Kasumi-1 (cell line): ENCODE results near the gene SCRN1.

Source experiments
- DNase-seq, 2 experiments: peaks; one replicate each; lab custom pipeline; 2025; lab: John Stamatoyannopoulos, UW

The SCRN1 gene

GRCh38 chr7:29989257-29989995 is at the start of gene SCRN1:
TSS of gene SCRN1 (minus strand) at chr7:29989801. CDS start at chr7:29969067, 20,734 bp downstream.
- no peak for DNase-seq

GRCh38 chr7:30038196-30038980 is 48.8 kb upstream of the SCRN1 start:
- no peak for DNase-seq

DNA sequence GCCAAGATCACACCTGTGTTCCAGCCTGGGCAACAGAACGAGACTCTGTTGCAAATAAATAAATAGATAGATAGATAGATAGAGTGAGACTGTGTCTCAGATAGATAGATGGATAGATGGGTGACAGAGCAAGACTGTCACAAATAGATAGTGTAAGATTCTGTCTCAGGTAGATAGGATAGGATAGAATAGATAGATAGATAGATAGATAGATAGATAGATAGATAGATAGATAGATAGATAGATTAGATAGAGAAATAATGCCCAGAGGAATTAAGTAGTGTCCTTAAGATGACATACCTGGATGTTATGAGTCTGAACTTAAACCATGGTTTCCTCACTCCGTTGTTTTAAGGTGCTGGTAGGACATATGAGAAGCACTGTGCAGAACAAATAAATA is 46.6 kb upstream of the SCRN1 start:
- DNase-seq: no peak

DNA sequence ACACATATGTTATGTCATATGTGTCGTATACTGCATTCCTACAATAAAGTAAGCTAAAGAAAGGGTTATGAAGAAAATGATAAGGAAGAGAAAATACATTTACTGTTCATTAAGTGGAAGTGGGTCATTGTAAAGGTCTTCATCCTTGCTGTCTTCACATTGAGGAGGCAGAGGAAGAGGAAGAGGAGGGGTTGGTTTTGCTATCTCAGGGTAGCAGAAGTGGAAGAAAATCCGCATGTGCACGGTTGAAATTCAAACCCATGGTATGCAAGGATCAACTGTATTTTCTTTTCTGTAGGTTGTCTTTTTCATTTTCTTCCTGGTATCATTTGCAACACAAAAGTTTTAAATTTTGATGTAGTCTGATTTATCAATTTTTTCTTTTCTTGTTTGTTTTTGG is 44.9 kb upstream of the SCRN1 start:
- no peak for DNase-seq

GRCh38 chr7:30032310-30033125 is 42.9 kb upstream of the SCRN1 start:
- no peak for DNase-seq

GRCh38 chr7:30029696-30030095 is 40.1 kb upstream of the SCRN1 start:
- DNase-seq: peak; percentile 22 to 24

- DNase-seq: peak; percentile 50 to 76
These were observed 39.4 kb upstream of the SCRN1 start for GRCh38 chr7:30028749-30029635.

- peak; percentile 93 for DNase-seq
These were observed 38.7 kb upstream of the SCRN1 start, which contains the start of gene PLEKHA8 for GRCh38 chr7:30028216-30028748. TSS of gene PLEKHA8 (plus strand) at chr7:30028412. CDS start at chr7:30028763, 351 bp downstream.

DNA sequence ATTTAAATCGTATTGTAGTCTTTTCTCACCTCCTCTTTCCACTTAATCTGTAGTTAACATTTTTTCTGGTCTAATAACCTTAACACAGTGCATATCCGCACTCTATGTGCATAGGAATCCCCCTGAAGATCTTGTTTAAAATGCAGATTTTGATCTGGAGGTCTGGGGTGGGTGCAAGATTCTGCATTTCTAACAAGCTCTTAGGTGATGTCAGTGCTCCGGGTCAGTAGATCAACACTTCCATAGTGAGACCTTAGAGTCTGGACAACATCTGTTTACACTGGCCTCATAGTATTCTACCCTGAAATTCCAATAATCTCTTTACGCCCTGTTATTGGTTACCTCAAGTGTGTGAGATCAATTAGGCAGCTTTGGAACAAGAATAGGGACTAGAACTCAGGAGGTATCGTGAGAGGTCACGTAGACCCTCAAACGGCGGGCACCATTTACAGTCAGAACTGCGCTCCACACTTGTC is 38.2 kb upstream of the SCRN1 start:
- DNase-seq: no peak

- peak; percentile 71 to 83 for DNase-seq
These were observed 37.5 kb upstream of the SCRN1 start for GRCh38 chr7:30027065-30027456.

GRCh38 chr7:30026229-30027064 is 36.8 kb upstream of the SCRN1 start, which contains the start of gene FKBP14:
TSS of gene FKBP14 (minus strand) at chr7:30026702. CDS start at chr7:30026508, 194 bp downstream.
- DNase-seq: peak; percentile 100

DNA sequence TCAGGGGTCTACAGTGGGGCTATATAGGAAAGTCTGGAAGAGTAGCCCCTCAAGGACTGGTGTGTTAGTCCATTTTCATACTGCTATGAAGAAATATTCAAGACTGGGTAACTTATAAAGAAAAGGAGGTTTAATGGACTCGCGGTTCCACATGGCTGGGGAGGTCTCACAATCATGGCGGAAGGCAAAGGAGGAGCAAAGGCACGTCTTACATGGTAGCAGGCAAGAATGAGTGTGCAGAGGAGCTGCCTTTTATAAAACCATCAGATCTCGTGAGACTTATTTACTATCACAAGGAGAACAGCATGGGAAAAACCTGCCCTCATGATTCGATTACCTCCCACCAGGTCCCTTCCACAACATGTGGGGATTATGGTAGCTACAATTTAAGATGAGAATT is 33.9 kb upstream of the SCRN1 start:
- DNase-seq: no peak

- DNase-seq: no peak
These were observed 33.4 kb upstream of the SCRN1 start for GRCh38 chr7:30022991-30023390.

DNA sequence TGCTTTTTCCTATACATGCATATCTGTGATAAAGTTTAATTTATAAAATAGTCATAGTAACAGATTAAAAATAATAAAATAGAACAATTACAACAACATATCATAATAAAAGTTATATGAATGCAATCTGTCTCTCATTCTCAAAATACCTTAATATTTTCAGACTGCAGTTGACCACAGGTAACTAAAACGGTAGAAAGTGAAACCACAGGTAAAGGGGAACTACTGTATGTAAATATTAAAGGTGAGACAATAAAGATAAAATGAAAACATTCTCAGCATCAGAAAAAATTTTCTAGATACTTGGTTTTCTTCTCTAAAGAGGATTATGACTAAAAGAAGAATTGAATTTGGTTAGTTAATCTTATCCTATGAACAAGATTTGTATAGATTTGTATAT is 30.9 kb upstream of the SCRN1 start:
- DNase-seq: no peak

- no peak for DNase-seq
These were observed 30.4 kb upstream of the SCRN1 start for GRCh38 chr7:30019960-30020359.

DNA sequence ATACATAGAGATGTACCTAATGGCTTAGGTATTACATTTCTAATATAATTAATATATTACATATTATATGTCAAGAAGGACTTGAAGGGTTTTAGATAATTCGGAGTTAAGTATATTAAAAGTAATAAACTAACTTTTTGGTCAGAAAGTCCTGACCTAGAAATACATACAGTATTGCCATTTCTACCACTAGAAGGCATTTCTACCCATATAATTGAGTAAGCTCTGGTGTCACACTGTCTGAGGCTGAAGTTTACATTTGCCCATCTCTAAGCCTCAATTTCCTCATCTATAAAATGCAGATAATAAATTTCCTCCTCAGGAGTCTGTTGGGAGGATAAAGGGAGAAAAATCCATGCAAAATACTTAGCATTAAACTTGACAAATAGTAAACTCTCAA is 29.8 kb upstream of the SCRN1 start:
- DNase-seq: peak in 1 of 2 experiments; percentile 15

DNA sequence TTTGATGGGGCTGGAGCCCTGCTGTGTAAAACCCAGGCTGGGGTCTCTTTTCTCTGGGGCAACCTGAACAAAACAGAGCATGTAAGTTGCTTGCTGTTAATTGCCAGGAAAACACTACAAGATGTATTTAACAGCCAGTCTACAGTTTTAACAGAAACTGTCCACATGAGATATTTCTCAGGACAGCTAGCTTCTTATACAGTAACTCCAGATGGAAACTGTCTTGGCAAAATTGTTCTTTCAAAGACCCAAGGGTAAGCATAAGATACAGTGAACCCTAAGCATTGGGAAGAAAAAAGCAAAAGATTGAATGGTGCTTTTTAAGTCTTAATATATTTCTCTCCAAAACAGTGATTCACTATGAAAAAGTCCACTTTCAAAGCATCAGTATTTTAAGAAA is 28.9 kb upstream of the SCRN1 start:
- DNase-seq: no peak

DNA sequence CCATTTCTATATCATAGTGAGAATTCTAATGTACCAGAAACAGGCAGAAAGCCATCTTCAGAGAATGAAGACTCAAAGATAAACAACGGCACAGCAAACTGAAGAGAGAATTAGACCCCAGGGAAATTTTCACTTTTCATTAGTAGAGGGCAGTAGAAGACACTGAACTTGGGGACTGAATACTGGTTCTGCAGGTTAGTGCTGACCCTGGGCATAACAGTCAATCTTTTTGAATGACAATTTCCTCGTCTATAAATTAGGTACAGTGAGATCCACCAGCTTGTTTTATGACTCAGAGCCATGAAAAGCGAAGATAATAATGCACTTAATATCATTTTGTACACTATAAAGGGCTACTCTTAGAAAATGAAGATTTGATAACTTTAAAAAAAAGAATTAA is 23.2 kb upstream of the SCRN1 start:
- no peak for DNase-seq

GRCh38 chr7:30010021-30010420 is 20.4 kb upstream of the SCRN1 start:
- no peak for DNase-seq

DNA sequence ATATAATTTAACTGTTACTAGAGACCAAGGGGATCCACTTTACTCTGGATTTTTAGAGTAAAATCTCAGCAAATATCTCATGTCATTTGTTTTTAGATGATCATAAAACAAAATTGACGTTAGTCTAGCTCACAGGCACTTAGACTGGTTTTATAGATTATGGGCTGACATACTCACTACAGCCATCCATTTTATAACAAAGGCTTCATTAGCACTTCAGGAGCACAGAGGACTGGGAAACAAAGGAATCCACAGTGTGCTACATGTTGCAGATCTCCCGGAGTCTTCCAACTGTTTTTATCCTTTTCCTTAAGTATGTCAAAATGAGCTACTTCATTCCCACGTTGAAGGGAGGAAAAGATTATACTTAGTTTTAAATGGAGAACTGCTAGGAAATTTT is 15.9 kb upstream of the SCRN1 start:
- DNase-seq: no peak
